Stimulated activated effector memory CD8-positive, alpha-beta T cell treated with anti-CD3 and anti-CD28 coated beads, Interleukin-12 subunit alpha, Interleukin-12 subunit beta, amount 100 ng/mL, for 72 hours (primary cell): Measurements from ENCODE around the gene DNAAF8.
"Not testable (repeated sequence)": the region's sequence is repeated elsewhere in the genome, so short reads cannot be mapped to it uniquely, and the experiment has no call there.

Experiments used
- ATAC-seq: fragments of 150-1000 bp; cut with Tn5 transposase; 2 replicates; pipeline ENCODE4 v1.10.0; 2021
- DNase-seq, 2 donors: peaks; one replicate each; pipeline ENCODE4 v3.0.0; 2021 to 2022; ENCODE audit warnings: low spot score in 2 of 2
- H3K27ac Mint-ChIP-seq: one replicate; pipeline ENCODE4 v1.8.0; 2022; ENCODE audit warnings: mild to moderate bottlenecking, mixed read lengths
- H3K36me3 Mint-ChIP-seq: one replicate; pipeline ENCODE4 v1.8.0; 2022; ENCODE audit warnings: mild to moderate bottlenecking, mixed read lengths
- H3K4me1 Mint-ChIP-seq: one replicate; pipeline ENCODE4 v1.8.0; 2022; ENCODE audit warnings: mixed read lengths
- H3K4me3 Mint-ChIP-seq: one replicate; pipeline ENCODE4 v1.8.0; 2022; ENCODE audit warnings: mild to moderate bottlenecking, mixed read lengths
- H3K9me3 Mint-ChIP-seq: one replicate; pipeline ENCODE4 v1.8.0; 2022; ENCODE audit warnings: mixed read lengths

DNAAF8 gene

DNA sequence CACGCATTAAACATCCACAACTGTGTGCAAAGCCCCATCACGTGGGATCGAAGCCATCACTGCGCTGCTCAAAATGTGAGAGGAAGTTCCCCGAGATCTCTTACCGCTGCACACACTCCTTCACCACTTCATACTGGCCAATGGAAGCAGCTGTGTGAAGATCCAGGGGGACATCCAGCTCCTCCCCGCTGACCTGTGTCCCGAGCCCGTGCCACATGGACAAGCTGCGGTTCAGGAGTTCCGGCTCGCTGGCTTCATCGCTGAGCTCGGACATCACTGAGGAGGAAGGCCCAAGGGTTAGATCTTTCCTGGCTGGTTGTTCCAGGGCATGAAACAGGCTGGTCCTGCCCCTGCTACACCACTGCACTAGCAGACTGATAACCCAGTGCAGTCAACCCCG lies 4.5 kb upstream of the DNAAF8 start:
- ATAC-seq (no peak), DNase-seq (no peak)
- Mint-ChIP-seq H3K36me3 (peaks cover 30% of the 10 kb centered on the region), H3K4me3 (no peak overlapping the region), H3K27ac (no peak overlapping the region), H3K9me3 (no peaks in the 10 kb centered on the region), H3K4me1 (peaks cover 19% of the 10 kb centered on the region)

DNA sequence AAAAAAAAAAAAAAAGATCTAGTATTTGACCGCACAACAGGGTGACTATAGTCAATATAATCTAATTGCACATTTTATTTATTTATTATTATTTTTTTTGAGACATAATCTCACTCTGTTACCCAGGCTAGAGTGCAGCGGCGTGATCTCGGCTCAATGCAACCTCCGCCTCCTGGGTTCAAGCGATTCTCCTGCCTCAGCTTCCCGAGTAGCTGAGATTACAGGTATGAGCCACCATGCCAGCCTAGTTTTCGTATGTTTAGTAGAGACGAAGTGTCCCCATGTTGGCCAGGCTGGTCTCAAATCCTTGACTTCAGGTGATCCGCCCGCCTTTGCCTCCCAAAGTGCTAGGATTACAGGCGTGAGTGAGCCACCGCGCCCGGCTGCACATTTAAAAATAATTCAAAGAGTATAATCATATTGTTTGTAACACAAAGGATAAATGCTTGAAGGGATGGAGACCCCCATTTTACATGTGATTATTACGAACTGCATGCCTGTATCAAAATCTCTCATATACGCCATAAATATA lies 1.1 kb upstream of the DNAAF8 start:
- no peaks in the 10 kb centered on the region for H3K9me3 Mint-ChIP-seq
- peaks cover 26% of the 10 kb centered on the region for H3K4me1 Mint-ChIP-seq
- no peak for ATAC-seq
- no peak for DNase-seq
- H3K36me3 Mint-ChIP-seq = peaks cover 26% of the 10 kb centered on the region
- no peak overlapping the region for H3K27ac Mint-ChIP-seq
- peak overlapping the region; percentile 90 for H3K4me3 Mint-ChIP-seq

DNA sequence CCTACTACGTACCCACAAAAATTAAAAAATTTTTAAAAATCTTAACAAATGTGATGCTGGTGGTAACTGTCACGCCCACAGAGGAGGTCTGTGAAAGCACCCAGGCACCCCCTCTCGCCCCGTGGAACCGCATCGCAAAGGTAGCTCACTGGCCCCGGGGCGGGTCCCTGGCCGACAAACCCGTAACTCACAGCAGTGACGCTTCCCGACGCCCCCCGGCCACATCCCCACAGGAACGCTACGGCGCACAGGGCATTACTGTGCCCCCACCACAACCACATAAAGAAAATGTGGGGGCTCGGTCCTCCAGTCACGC lies 632 bp upstream of the DNAAF8 start:
- Mint-ChIP-seq H3K4me3 (peak overlapping the region; percentile 90), H3K36me3 (peaks cover 23% of the 10 kb centered on the region), H3K4me1 (peaks cover 26% of the 10 kb centered on the region), H3K9me3 (no peaks in the 10 kb centered on the region), H3K27ac (no peak overlapping the region)
- DNase-seq (no peak), ATAC-seq (peak; percentile 17)

DNA sequence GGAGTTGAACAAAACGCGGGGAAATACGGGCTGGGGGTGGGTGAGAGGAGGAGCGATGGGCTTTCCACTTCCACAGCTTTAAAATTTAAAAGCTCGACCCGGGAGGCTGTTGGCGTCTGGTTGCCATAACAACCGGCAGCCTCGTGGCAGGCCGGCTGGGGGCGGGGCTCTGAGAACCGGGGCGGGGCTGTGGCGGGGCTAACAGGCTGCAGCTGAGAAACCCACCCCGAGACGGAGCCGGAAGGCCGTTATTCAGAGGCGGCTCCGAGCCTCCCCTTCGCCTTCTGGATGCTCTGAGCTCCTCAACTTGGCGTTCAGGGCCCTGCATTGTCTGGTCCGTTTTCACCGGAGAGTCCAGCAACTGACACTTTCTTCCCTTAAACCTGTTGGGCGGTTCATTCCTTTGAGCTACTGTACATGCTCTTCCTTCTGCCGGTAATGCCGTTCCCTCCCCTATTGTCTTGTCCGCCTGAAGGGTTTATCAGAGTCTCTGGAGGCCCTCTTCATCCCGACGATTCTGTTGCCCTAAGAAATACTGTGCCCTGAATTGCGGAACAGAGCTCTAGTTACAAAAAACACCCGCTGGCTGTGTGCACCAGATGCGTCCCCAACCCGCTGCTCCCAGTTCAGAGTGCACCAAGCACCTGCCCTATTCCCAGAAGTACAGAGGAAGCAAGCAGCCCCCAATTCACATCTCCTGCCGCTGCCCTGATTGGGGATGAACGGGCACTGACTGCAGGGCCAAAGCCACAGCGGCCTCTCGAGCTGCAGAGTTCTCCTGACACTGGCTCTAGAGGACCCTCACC lies 596 bp downstream of the DNAAF8 start:
- peak; percentile 84 to 95 for DNase-seq
- peak overlapping the region; percentile 90 for H3K4me3 Mint-ChIP-seq

DNA sequence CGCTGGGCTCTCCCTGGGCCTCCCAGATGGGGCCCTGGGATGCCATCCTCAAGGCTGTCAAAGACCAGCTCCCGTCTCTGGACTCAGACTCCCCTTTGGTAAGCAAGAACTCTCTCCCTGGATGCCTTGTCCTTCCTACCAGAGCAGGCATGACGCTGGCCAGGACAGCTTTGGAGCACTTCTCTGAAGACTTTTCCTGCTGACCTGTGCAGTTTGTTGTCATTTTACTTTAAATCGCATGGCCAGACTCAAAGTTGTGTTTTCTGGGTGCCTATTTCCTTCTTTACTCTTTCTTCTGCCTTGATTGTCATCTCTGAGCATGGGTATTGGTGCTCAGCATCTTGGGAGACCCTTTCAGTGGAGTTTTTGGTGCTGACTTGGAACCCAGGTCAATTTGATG lies 2.2 kb downstream of the DNAAF8 start:
- no peaks in the 10 kb centered on the region for H3K9me3 Mint-ChIP-seq
- peaks cover 26% of the 10 kb centered on the region for H3K4me1 Mint-ChIP-seq
- peaks cover 11% of the 10 kb centered on the region for H3K36me3 Mint-ChIP-seq
- no peak for DNase-seq
- no peak overlapping the region for H3K27ac Mint-ChIP-seq
- no peak for ATAC-seq
- no peak overlapping the region for H3K4me3 Mint-ChIP-seq

More for the DNA sequence above, 596 bp downstream of the DNAAF8 start:
- H3K36me3 Mint-ChIP-seq = peaks cover 20% of the 10 kb centered on the region
- no peaks in the 10 kb centered on the region for H3K9me3 Mint-ChIP-seq
- ATAC-seq = peak; percentile 87
- H3K4me1 Mint-ChIP-seq = peaks cover 26% of the 10 kb centered on the region
- H3K27ac Mint-ChIP-seq = peak overlapping the region; percentile 90

DNA sequence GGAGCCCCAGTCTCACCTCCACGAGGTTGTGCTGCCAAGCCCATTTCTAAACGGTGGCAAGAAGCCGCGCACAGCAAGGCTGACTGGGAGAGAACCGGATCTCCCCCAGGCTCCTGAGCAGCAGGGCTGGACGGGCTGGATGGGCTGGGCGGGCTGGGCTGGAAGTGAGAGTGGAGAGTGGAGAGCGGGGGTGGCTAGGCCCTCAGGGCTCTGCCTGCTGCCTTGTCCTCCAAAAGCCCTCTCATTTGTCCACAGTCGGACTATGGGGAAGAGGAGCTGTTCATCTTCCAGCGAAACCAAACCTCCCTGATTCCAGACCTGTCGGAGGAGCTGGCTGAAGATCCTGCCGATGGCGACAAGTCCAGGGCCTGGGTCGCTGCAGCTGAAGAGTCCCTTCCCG lies 3.2 kb downstream of the DNAAF8 start:
- DNase-seq = no peak
- Mint-ChIP-seq H3K36me3 (peaks cover 11% of the 10 kb centered on the region), H3K9me3 (no peaks in the 10 kb centered on the region)

DNA sequence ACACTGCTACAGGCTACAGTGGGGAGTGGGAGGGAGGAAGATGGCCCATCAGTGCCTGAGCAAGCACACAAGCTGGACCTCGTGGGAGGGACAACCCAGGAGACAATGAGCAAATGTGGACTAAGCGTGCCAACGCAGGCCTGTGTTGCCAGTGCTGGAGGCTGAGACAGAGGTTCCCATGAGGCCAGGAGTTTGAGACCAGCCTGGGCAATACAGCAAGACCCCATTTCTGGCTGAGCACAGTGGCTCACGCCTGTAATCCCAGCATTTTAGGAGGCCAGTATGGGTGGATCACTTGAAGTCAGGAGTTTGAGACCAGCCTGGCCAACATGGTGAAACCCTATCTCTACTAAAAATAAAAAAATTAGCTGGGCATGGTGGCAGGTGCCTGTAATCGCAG lies 4.0 kb downstream of the DNAAF8 start:
- H3K9me3 Mint-ChIP-seq, ATAC-seq, H3K27ac Mint-ChIP-seq, H3K4me3 Mint-ChIP-seq, DNase-seq: not testable (repeated sequence)
- peaks cover 11% of the 10 kb centered on the region for H3K36me3 Mint-ChIP-seq
- peaks cover 22% of the 10 kb centered on the region for H3K4me1 Mint-ChIP-seq

More for the DNA sequence above, 3.2 kb downstream of the DNAAF8 start:
- Mint-ChIP-seq H3K4me1 (peaks cover 24% of the 10 kb centered on the region), H3K27ac (no peak overlapping the region), H3K4me3 (no peak overlapping the region)
- ATAC-seq = no peak

DNA sequence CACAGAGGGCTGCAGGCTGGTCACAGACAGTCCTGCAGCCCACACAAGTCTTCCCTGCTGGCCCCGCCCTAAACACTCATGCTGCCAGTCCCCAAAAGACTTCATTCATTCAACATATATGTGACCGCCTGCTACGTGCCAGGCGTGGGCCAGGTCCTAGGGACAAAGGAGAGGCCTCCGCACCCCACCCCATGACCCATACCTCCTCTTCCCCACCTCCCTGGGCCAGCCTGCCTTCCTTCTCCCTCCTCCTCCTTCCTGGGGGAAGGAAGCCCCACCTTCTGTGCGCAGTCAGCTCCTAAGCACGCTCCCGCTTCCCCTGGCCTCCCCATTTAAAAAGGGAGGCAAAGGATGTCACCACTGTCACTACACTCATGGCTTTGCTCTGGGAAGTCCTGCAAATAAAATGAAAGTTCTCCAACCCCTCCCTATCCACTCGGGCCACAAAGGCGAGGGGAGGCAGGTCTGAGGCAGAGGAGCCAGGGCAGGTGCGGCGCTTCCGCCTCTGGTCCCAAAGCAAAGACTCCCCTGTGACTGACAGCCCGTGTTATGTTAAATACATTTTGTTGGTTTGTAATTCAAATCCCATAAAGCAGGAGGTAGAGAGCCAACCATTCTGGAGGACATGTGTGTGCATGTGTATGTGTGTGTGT lies 9.0 kb downstream of the DNAAF8 start:
- ATAC-seq (peak; percentile 38), DNase-seq (no peak)
- Mint-ChIP-seq H3K36me3 (no peaks in the 10 kb centered on the region), H3K4me3 (peak overlapping the region; percentile 36), H3K9me3 (no peaks in the 10 kb centered on the region), H3K4me1 (peaks cover 19% of the 10 kb centered on the region), H3K27ac (peak overlapping the region; percentile 46)

DNA sequence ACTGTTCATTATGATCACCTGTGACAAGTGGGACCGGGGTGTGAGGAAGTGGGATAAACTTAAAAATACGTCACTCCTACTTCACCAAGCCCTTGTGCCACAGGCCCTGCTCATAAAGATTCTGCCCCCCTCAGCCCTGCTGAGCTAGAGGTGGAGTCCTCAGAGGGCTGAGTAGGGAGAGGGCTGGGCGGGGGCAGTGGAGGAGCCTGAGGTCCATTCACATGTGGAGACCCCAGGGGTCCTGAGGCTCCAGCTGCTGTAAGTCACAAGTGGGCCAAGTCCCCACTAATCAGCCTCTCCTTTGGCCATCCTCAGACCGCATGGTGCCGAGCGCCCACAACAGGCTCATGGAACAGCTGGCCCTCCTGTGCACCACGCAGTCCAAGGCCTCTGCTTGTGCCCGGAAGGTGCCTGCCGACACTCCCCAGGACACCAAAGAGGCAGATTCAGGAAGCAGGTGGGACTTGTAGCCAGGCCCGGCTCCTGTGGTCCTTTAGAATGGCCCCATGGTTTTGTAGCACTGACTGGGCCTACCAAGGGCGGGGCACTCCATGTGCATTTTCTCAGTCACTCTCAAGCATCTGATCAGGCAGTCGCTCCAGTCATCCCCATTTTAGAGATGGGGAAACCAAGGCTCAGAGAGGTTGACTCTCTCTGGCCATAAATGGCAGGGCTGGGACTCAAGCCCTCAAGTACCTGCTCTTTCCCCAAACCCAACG lies 10.4 kb downstream of the DNAAF8 start:
- H3K4me3 Mint-ChIP-seq = no peak overlapping the region
- H3K36me3 Mint-ChIP-seq = no peaks in the 10 kb centered on the region
- H3K4me1 Mint-ChIP-seq = peaks cover 22% of the 10 kb centered on the region
- no peaks in the 10 kb centered on the region for H3K9me3 Mint-ChIP-seq
- no peak overlapping the region for H3K27ac Mint-ChIP-seq
- ATAC-seq (no peak), DNase-seq (no peak)

DNA sequence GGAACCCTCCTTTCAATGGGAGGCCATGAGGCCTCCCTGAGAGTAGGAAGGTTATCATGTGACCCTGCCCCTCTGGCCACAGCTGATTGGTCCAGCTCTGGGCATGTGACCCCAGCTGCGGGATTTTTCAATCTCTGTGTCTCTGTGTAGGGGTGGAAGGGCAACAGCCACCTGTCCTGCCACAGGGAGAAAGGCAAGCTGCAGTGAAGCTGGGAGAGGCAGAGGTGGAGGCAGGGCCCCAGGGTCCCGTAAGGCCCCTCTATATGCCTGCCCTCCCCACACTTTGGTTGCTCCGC lies 10.9 kb downstream of the DNAAF8 start:
- no peak overlapping the region for H3K4me3 Mint-ChIP-seq
- DNase-seq (no peak), ATAC-seq (no peak)
- peaks cover 22% of the 10 kb centered on the region for H3K4me1 Mint-ChIP-seq
- no peaks in the 10 kb centered on the region for H3K9me3 Mint-ChIP-seq
- H3K36me3 Mint-ChIP-seq = no peaks in the 10 kb centered on the region
- no peak overlapping the region for H3K27ac Mint-ChIP-seq

DNA sequence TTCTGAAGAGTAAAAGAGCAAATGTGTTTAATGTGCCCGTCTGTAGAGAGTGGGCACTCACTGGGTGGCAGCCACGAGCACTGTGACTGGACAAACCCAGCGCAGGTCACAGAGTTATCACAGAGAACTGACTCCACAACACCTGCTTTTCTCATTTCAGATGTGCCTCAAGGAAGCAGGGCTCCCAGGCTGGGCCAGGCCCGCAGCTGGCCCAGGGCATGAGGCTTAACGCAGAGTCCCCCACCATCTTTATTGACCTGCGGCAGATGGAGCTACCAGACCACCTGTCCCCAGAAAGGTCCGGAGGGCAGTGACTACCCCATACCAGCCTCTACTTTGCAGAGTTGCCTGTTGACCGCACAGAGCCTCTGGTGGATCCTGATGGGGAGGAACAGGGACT lies 11.9 kb downstream of the DNAAF8 start:
- peaks cover 8% of the 10 kb centered on the region for H3K36me3 Mint-ChIP-seq

DNA sequence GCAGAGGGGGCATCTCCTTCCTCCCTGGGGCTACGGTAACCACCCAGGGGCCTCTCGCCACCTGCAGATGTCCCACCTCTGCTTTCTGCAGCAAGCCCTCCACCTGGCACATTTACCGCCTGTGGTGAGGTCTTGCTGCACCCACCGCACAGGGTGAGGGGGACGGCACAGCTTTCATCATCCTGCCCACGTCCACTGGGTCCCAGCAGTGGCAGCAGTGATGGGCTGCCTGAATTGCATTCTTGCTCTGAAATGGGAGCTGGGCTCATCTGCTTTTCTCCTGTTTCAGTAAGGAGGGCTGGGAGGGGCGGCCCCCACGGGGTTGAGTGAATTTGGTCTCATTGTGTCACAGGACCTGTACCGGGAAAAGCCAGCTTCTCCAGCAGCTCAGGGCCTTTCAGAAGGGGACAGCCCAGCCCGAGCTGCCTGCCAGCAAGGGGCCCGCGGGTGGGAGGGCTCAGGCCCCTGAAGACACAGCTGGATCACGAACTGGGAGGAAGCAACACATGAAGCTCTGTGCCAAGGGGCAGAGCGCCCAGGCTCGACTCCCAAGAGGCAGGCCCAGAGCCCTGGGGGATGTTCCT lies 12.7 kb downstream of the DNAAF8 start:
- H3K9me3 Mint-ChIP-seq = no peaks in the 10 kb centered on the region
- peak overlapping the region; percentile 81 for H3K27ac Mint-ChIP-seq
- H3K4me1 Mint-ChIP-seq = peaks cover 22% of the 10 kb centered on the region
- ATAC-seq = no peak
- no peak overlapping the region for H3K4me3 Mint-ChIP-seq
- peaks cover 17% of the 10 kb centered on the region for H3K36me3 Mint-ChIP-seq
- DNase-seq = no peak

More for the DNA sequence above, 11.9 kb downstream of the DNAAF8 start:
- H3K9me3 Mint-ChIP-seq = no peaks in the 10 kb centered on the region
- H3K4me1 Mint-ChIP-seq = peaks cover 22% of the 10 kb centered on the region
- H3K4me3 Mint-ChIP-seq = no peak overlapping the region
- ATAC-seq = no peak
- H3K27ac Mint-ChIP-seq = no peak overlapping the region
- DNase-seq = no peak

DNA sequence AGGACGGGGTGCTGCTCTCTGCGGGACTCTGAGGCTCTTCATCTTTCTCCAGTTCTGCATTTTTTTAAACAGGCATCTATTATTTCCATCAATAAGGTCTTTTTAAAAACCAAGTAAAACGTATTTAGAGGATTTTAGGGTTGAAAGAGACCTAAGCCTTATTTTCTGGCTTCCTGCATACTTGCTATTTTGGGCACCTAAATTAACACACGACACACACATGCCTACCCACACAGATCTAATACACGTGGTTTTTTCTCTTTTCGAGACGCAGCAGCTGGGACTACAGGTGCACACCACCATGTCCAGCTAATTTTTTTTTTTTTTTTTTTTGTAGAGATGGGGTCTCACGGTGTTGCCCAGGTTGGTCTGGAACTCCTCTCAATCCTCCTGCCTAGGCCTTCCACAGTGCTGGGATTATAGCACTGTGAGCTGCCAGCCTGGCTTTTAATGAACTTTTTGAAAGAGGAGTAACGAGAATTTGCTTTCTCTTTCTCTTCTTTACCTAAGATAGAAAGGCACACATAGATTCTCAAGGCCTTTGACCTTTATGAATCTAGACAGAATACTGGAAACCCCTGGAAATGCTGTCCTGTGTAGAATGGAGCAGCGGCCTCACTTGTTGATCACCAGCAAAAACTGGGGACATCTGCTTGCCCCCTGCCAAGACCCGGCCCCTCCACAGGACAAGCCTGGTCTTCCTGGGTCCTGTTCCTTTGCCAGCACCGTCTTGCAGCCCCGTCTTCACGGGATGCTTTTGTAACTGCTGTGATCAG lies 13.8 kb downstream of the DNAAF8 start:
- Mint-ChIP-seq H3K9me3 (no peaks in the 10 kb centered on the region), H3K27ac (peak overlapping the region; percentile 81), H3K4me3 (no peak overlapping the region), H3K4me1 (peaks cover 19% of the 10 kb centered on the region), H3K36me3 (peaks cover 19% of the 10 kb centered on the region)
- no peak for DNase-seq
- no peak for ATAC-seq

DNA sequence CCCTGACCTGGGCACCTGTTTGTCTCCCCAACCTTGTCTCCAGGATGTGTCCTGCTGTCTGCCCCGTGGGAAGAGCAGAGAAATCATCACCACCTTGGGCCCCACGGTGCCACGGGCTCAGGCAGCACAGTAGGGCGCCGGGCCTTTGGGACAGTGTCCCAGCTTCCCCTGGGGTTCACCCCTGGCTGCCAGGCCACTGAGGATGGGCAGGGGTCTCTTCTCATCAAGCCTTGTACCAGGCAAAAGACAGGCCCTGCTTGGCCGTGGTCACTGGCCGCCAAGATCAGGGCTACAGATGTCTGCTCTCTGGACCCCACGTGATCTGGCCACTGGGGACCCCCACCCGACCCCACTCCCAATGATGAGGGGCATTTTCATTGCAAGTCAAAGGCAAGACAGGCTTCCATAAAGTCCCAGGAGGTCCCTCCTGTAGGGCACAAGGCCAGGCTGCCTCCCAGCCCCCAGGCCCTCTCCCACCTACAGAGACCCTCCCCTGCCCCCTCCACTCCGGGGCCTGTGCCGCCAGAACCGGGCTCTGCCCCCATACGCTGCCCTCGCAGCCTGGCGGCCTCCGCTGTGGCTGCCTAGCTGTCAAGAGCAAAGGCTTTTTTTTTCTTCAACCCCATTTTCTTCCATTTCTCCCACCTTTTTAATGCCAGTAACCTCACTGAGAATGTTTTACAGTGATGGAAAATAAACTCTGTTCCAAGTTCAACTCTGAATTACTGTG lies 14.5 kb downstream of the DNAAF8 start:
- Mint-ChIP-seq H3K27ac (peak overlapping the region; percentile 81), H3K4me1 (peaks cover 13% of the 10 kb centered on the region), H3K9me3 (no peaks in the 10 kb centered on the region), H3K36me3 (peaks cover 26% of the 10 kb centered on the region), H3K4me3 (no peak overlapping the region)
- DNase-seq = no peak
- no peak for ATAC-seq
